GM12878 (cell line): Measurements from ENCODE around the gene MAD1L1. TPM values are rescaled to one million over a fixed set of nuclear protein-coding genes. Genes with fewer than 3 reads are reported as not detected.

Source experiments
- ATAC-seq: fragments of 200-7000 bp; cut with Tn5 transposase; 3 replicates; pipeline ENCODE4 v1.9.1; 2020; ENCODE audit warnings: mild to moderate bottlenecking, moderate library complexity
- BruUV-seq: library from RNA; stranded (reverse); fragments of 400-500 nt; replicated peaks from 2 replicates; lab custom pipeline; 2021; lab: Mats Ljungman, UMichigan
- CTCF ChIA-PET: fragments of 300-600 bp; sonication (Branson Sonifier 250); formaldehyde crosslinking; extraction: SDS; loops from one replicate; lab custom pipeline; 2021; ENCODE audit warnings: inconsistent platforms; lab: Yijun Ruan, JAX
- POLR2A ChIA-PET: fragments of 350-600 bp; formaldehyde crosslinking; extraction: SDS; loops from one replicate; lab custom pipeline; 2021; ENCODE audit warnings: inconsistent platforms; lab: Charles Lee
- RAD21 ChIA-PET: fragments of 300-600 bp; sonication (Branson Sonifier 250); formaldehyde crosslinking; loops from one replicate; lab custom pipeline; 2023; ENCODE audit warnings: antibody characterized with exemption; ENCODE audit not compliant: unreplicated experiment; lab: Charles Lee
- SMC1A ChIA-PET: fragments of 300-600 bp; sonication (Branson Sonifier 250); formaldehyde crosslinking; loops from one replicate; lab custom pipeline; 2023; ENCODE audit not compliant: unreplicated experiment, uncharacterized antibody; lab: Charles Lee
- DNase-seq: peaks from one replicate; pipeline ENCODE4 v3.0.0-alpha.2; 2011; ENCODE audit warnings: low read depth, low spot score
- FAIRE-seq: peaks from 3 replicates; lab custom pipeline; 2011; peaks lifted over from hg19 to GRCh38; lab: Jason Lieb, UNC
- H2AFZ ChIP-seq: 2 replicates; pipeline ENCODE4 v1.6.0; 2011; ENCODE audit warnings: low read depth, low read length, control low read depth; ENCODE audit not compliant: control insufficient read depth
- H3K27ac ChIP-seq: 2 replicates; pipeline ENCODE4 v1.5.1; 2011; ENCODE audit warnings: control low read depth; ENCODE audit not compliant: control insufficient read depth, insufficient read depth
- H3K27me3 ChIP-seq, 2 experiments: replicated peaks in 1 of 2; 2 replicates each; pipeline versions ENCODE4 v1.6.0 to v1.6.1; 2011; ENCODE audit warnings: low read length in 1 of 2; ENCODE audit not compliant: control insufficient read depth in 2 of 2, insufficient read depth in 2 of 2
- H3K36me3 ChIP-seq, 2 experiments: 2 replicates each; pipeline ENCODE4 v1.5.1; 2011; ENCODE audit warnings: low read length in 1 of 2; ENCODE audit not compliant: control insufficient read depth in 2 of 2, insufficient read depth in 2 of 2
- H3K4me1 ChIP-seq: 2 replicates; pipeline ENCODE4 v1.6.1; 2011; ENCODE audit warnings: mild to moderate bottlenecking, low read length, moderate library complexity, mixed read lengths; ENCODE audit not compliant: control insufficient read depth, insufficient read depth
- H3K4me2 ChIP-seq: 2 replicates; pipeline ENCODE4 v1.6.0; 2011; ENCODE audit warnings: control low read depth; ENCODE audit not compliant: control insufficient read depth, insufficient read depth
- H3K4me3 ChIP-seq: fragments of 200-600 bp; sonication (generic); 2 replicates; pipeline ENCODE4 v1.5.1; 2016
- H3K79me2 ChIP-seq: 2 replicates; pipeline ENCODE4 v1.6.0; 2011; ENCODE audit warnings: low read length; ENCODE audit not compliant: control insufficient read depth, insufficient read depth
- H3K9ac ChIP-seq: 2 replicates; pipeline ENCODE4 v1.8.0; 2011; ENCODE audit warnings: low read length, control low read depth, mixed read lengths; ENCODE audit not compliant: control insufficient read depth, insufficient read depth
- H3K9me3 ChIP-seq: replicated peaks from 3 replicates; pipeline ENCODE4 v1.5.1; 2011; ENCODE audit warnings: mild to moderate bottlenecking, low read length; ENCODE audit not compliant: control insufficient read depth, insufficient read depth
- H4K20me1 ChIP-seq: 2 replicates; pipeline ENCODE4 v1.6.0; 2011; ENCODE audit not compliant: control insufficient read depth, insufficient read depth
- BHLHE40 ChIP-seq, 2 experiments: fragments of 450-650 bp in 1 of 2; IDR thresholded peaks; 2 replicates each; pipeline ENCODE4 v1.6.1; 2011 to 2017; ENCODE audit warnings: low read depth in 2 of 2, borderline replicate concordance in 1 of 2, improper control_type of control experiment in 1 of 2, low read length in 1 of 2, mild to moderate bottlenecking in 1 of 2
- EZH2 ChIP-seq: IDR thresholded peaks from 2 replicates; pipeline ENCODE4 v1.6.1; 2012; ENCODE audit warnings: low read depth, mild to moderate bottlenecking, control low read depth, inconsistent platforms, low read length, borderline replicate concordance; ENCODE audit not compliant: control insufficient read depth
- MYC ChIP-seq: IDR thresholded peaks from 2 replicates; pipeline ENCODE4 v1.6.1; 2011; ENCODE audit warnings: mild to moderate bottlenecking, low read length, moderate library complexity, inconsistent platforms; ENCODE audit not compliant: insufficient read depth, insufficient replicate concordance, insufficient read length, severe bottlenecking
- NBN ChIP-seq: fragments of 450-650 bp; IDR thresholded peaks from 2 replicates; pipeline ENCODE4 v1.6.1; 2016
- SIX5 ChIP-seq: IDR thresholded peaks from 2 replicates; pipeline ENCODE4 v1.6.1; 2011; ENCODE audit warnings: mild to moderate bottlenecking, low read depth, low read length, moderate library complexity; ENCODE audit not compliant: severe bottlenecking
- ZNF274 ChIP-seq: IDR thresholded peaks from one replicate; pipeline ENCODE4 v1.8.0; 2011; ENCODE audit not compliant: insufficient read length, insufficient read depth
- WGBS: methylation state at CpG from one replicate; pipeline ENCODE4 v1.1.6; 2016; ENCODE audit warnings: low lambda C conversion rate; ENCODE audit not compliant: insufficient replicate concordance, insufficient coverage; ENCODE audit errors: missing lambda C conversion rate; 5-methylcytosine and 5-hydroxymethylcytosine counted together
- in situ Hi-C: fragments of 300-500 bp; cut with MboI; formaldehyde crosslinking; loops from 9 replicates; pipeline ENCODE4 v1.14.3; 2018; ENCODE audit warnings: mixed read lengths
- intact Hi-C: fragments of 100-400 bp; cut with micrococcal nuclease; formaldehyde crosslinking; loops from one replicate; pipeline ENCODE4 v1.14.2; 2022; ENCODE audit not compliant: unreplicated experiment
- polyA plus RNA-seq, 11 experiments: library from polyadenylated mRNA; depleted of rRNA in 4 of 11; unstranded in 6 of 11; stranded (reverse) in 5 of 11; fragments of >200 nt; fragmentation: Nextera tagmentation in 4 of 11; fragmentation: Illumina TruSeq in 1 of 11; extraction: Ambion mirVana in 4 of 11; extraction: Trizol in 1 of 11; gene quantifications; 1 replicate in 1 of 11; 2 replicates in 10 of 11; pipeline versions ENCODE4 v1.2.1 to v1.2.3, GENCODE V29; 2011 to 2016; ENCODE audit warnings: inconsistent platforms in 2 of 11, missing spikeins in 2 of 11, low read depth in 1 of 11
- total RNA-seq, 4 experiments: library from RNA; depleted of rRNA in 3 of 4; stranded (reverse); fragments of >200 nt in 3 of 4; fragmentation: Illumina TruSeq in 1 of 4; extraction: Trizol in 1 of 4; gene quantifications; 2 replicates each; pipeline versions ENCODE4 v1.2.1 to v1.2.3, GENCODE V29; 2013 to 2021
- TF ChIP-seq, protein P1 (sequence below): fragments of 450-650 bp; IDR thresholded peaks from 2 replicates; pipeline ENCODE4 v1.6.1; 2016; ENCODE audit warnings: mild to moderate bottlenecking, moderate library complexity, borderline replicate concordance
- TF ChIP-seq, protein P2 (sequence below): IDR thresholded peaks from 2 replicates; pipeline ENCODE4 v1.6.1; 2012; ENCODE audit warnings: low read depth, low read length, improper control_type of control experiment

Gene MAD1L1
- total and polyA plus RNA-seq, 10 of the 15 experiments (the other 5 are each of a cell fraction or from before 2014, with no cell fraction given), result 2.2 to 76.8 (median 38.3) TPM

GRCh38 chr7:1918881-1919525 lies 313.7 kb downstream of the MAD1L1 start:
- ChIA-PET RAD21 (no interaction called here), CTCF (no interaction called here), SMC1A (no interaction called here), POLR2A (no interaction called here)
- Histone ChIP-seq H3K4me3 (no peak overlapping the region), H4K20me1 (no peaks in the 10 kb centered on the region), H3K36me3 (peaks cover 0 to 10% of the 10 kb centered on the region in 2 experiments; a peak in 3 of 4 replicates), H3K4me2 (no peak overlapping the region), H3K27me3 (no peaks in the 10 kb centered on the region), H3K9ac (no peak overlapping the region), H3K27ac (no peak overlapping the region), H3K9me3 (no peaks in the 10 kb centered on the region), H3K79me2 (no peaks in the 10 kb centered on the region), H3K4me1 (peaks cover 14% of the 10 kb centered on the region), H2AFZ (no peak overlapping the region)
- FAIRE-seq (no peak), ATAC-seq (no peak), DNase-seq (no peak)
- WGBS, result 93% methylated on average over 18 of the region's 25 CpGs
- intact Hi-C loops (no loop called here), in situ Hi-C loops (no loop called here)
- BruUV-seq, result no TSS peak
- TF ChIP-seq, protein P1, sequence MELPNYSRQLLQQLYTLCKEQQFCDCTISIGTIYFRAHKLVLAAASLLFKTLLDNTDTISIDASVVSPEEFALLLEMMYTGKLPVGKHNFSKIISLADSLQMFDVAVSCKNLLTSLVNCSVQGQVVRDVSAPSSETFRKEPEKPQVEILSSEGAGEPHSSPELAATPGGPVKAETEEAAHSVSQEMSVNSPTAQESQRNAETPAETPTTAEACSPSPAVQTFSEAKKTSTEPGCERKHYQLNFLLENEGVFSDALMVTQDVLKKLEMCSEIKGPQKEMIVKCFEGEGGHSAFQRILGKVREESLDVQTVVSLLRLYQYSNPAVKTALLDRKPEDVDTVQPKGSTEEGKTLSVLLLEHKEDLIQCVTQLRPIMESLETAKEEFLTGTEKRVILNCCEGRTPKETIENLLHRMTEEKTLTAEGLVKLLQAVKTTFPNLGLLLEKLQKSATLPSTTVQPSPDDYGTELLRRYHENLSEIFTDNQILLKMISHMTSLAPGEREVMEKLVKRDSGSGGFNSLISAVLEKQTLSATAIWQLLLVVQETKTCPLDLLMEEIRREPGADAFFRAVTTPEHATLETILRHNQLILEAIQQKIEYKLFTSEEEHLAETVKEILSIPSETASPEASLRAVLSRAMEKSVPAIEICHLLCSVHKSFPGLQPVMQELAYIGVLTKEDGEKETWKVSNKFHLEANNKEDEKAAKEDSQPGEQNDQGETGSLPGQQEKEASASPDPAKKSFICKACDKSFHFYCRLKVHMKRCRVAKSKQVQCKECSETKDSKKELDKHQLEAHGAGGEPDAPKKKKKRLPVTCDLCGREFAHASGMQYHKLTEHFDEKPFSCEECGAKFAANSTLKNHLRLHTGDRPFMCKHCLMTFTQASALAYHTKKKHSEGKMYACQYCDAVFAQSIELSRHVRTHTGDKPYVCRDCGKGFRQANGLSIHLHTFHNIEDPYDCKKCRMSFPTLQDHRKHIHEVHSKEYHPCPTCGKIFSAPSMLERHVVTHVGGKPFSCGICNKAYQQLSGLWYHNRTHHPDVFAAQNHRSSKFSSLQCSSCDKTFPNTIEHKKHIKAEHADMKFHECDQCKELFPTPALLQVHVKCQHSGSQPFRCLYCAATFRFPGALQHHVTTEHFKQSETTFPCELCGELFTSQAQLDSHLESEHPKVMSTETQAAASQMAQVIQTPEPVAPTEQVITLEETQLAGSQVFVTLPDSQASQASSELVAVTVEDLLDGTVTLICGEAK, result no peak
- TF ChIP-seq NBN (no peak), MYC (no peak), ZNF274 (no peak), SIX5 (no peak), EZH2 (no peak), BHLHE40 (IDR thresholded peaks at IDR 0.05; ENCODE audit: borderline replicate concordance in 1 of 2, low read depth in 2 of 2, low read length in 1 of 2) (no peak)
- TF ChIP-seq, protein P2, sequence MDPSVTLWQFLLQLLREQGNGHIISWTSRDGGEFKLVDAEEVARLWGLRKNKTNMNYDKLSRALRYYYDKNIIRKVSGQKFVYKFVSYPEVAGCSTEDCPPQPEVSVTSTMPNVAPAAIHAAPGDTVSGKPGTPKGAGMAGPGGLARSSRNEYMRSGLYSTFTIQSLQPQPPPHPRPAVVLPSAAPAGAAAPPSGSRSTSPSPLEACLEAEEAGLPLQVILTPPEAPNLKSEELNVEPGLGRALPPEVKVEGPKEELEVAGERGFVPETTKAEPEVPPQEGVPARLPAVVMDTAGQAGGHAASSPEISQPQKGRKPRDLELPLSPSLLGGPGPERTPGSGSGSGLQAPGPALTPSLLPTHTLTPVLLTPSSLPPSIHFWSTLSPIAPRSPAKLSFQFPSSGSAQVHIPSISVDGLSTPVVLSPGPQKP, result no peak
